Choroid plexus epithelial cell (primary cell): ENCODE measurements around the gene TRIP6.

Source experiments
- DNase-seq: peaks from one replicate; pipeline ENCODE4 v3.0.0-alpha.2; 2010; ENCODE audit warnings: low read depth
- H3K4me3 ChIP-seq: 2 replicates; pipeline ENCODE4 v1.5.1; 2011; ENCODE audit warnings: low read depth, mild to moderate bottlenecking, control low read depth, low read length, moderate library complexity
- TF ChIP-seq, protein P1 (sequence below): conservative IDR thresholded peaks from 2 replicates; pipeline ENCODE4 v1.5.1; 2011; ENCODE audit warnings: low read depth, mild to moderate bottlenecking, control low read depth, inconsistent platforms, low read length, moderate library complexity

The TRIP6 gene

DNA sequence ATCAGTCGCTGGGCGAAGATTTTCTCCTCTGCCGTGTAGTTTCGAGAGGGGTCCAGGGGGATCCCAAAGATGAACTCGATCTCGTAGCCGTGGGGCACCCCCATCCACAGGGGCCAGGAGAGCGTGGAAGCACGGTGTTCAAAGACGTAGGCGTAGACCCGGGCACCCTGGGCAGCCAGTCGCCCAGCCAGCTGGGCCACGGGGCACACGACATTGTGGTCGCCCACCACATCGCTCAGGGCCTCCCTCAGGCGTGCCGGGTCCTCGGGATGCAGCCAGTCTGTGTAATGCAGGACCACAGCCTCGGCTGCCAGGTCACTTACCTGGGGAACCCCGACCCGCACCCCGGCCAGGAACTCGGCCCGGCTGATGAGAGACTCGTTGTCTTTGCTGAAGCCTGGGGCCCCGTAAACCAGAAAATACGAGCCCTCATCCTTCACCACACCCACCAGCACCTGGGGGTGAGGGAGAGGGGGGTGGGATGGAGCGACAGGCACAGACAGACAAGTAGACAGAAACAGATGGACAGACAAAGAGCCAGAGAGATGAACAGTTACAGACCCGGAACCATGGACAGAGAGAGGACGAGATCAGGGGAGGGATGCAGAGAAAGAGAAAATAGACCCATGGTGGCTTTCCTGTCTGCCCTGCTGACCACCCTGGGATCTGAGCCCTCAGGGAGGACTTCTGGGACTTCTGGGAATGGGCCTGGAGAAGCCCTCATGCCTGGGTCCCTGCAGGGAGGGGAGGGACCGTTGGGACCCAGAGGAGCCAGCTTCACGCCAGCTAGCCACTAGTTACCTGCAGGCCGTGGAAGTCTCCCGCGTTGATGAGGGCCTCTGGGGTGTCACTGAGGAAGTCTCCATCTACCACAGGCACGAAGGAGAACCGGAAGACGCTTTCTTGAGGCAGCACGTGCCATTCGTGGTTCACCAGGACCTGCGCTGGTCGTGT is 25.5 kb downstream of the TRIP6 start:
- no peak for DNase-seq
- TF ChIP-seq, protein P1, sequence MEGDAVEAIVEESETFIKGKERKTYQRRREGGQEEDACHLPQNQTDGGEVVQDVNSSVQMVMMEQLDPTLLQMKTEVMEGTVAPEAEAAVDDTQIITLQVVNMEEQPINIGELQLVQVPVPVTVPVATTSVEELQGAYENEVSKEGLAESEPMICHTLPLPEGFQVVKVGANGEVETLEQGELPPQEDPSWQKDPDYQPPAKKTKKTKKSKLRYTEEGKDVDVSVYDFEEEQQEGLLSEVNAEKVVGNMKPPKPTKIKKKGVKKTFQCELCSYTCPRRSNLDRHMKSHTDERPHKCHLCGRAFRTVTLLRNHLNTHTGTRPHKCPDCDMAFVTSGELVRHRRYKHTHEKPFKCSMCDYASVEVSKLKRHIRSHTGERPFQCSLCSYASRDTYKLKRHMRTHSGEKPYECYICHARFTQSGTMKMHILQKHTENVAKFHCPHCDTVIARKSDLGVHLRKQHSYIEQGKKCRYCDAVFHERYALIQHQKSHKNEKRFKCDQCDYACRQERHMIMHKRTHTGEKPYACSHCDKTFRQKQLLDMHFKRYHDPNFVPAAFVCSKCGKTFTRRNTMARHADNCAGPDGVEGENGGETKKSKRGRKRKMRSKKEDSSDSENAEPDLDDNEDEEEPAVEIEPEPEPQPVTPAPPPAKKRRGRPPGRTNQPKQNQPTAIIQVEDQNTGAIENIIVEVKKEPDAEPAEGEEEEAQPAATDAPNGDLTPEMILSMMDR: no peak
- no peak overlapping the region for H3K4me3 ChIP-seq

DNA sequence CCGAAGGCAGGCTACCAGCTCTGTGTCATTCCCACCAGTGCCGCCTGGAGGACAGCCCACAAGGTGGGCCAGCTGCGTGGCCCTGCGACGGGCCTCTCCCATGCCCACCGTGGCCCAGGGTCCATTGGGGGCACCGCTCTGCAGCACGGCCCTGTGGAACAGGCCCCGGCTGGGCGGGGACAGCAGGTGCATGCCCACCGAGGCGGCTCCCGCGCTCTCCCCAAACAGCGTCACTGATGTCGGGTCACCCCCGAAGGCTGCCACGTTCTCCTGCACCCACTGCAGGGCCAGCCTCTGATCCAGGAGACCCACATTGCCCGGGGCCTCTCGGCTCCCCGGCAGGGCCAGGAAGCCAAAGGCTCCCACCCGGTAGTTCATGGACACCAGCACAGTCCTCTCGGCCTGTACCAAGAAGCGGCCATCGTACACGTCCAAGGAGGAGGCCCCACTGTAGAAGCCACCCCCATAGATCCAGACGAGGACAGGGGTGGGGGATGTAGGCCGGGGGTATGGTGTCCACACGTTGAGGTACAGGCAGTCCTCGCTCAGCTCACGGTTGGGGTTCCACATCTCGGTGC is 26.2 kb downstream of the TRIP6 start:
- TF ChIP-seq, protein P1: no peak
- DNase-seq: no peak
- no peak overlapping the region for H3K4me3 ChIP-seq

DNA sequence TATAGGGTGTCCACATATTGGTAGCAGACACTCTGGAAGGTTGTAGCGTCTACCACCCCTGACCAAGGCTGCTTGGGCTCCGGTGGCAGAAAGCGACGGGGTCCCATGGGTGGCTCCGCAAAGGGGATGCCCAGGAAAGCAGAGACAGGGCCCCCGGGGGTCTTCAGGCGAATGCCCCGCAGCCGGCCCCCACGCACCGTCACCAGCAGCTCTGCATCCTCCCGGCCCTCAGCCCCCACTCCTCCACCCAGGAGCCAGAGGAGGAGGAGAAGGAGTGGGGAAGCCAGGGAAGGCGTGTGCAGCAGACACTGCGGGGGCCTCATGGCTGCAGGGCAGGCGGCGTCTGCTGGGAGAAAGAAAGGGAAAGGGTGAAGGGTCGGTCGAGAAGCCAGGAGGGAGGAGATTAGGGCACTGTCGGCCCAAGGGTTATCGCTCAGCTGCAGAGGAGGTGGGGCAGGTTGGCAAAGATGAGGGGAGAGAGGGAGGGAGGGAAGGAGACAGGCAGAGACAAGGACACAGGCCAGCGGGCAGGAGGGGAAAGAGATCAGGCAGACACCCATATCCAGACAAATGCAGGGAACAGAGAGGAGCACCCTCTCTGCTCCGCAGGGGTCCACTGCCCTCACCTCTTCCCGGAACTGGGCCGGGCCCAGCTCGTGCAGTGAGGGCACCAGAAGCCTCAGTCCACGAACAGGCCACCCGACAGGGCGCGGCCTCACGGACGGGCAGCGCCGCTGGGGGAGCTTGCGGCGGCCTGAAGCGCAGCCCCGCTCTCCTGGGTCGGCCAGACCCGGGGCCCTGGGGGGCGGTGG is 26.9 kb downstream of the TRIP6 start:
- no peak overlapping the region for H3K4me3 ChIP-seq
- TF ChIP-seq, protein P1: no peak
- no peak for DNase-seq

DNA sequence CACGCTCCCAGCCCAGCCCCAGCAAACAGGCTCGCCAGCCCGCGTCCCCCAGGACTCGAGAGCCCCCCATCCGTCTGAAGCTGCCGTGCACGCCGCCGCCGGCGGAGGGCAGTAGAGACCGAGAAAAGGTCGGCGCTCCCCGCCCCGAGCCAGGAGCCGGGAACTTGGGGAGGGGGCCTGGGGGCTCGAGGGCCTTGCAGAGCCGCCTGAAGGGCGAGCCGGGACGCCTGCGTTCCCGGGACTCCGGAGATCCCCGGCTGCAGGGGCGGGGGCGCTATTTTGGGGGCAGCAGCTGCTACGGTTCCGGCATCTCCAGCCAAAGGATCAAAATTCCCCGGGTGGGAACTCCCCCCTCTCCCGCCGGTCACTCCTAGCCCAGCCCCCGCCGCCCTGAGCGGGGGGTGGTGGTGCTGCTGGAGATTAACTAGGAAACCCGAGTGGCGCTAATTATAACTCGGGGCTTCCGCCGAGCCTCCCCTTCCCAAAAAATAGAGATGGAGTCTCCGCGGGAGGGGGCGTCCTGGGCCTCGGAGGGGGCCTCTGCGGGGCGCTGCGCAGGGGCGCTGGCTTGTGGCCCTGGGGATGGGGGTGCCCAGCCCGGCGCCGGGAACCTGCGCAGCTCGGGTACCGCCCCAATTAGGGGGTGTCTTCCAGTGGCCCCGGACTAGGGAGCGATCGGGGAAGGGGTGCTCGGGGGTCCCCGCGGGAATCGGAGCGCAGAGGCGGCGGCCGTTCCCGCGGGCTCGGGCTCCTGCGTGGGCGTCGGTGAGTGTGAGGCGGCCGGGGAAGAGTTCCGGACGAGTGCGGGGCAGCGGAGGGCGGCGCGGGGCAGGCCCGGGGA is 27.9 kb downstream of the TRIP6 start:
- H3K4me3 ChIP-seq: peak overlapping the region; percentile 43
- DNase-seq: no peak
- TF ChIP-seq, protein P1: peak; percentile 79

DNA sequence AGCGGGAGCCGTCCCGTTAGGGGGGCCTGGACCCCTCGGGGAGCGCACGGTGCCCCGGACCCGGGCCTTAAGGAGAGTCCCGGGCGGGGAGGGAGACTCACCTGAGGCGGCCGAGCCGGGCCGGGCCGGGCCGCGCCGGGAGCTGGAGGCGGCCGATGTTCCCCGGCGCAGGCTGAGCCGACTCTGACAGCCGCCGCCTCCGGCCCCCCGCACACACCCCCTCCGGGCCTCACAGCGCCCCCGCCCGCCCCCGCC is 28.4 kb downstream of the TRIP6 start, which contains the start of gene ACHE:
Gene ACHE (minus strand): TSS at position 188 of the 255 bp plus-strand sequence. CDS start 1,656 bp downstream, outside the sequence.
- TF ChIP-seq, protein P1: no peak
- H3K4me3 ChIP-seq: peak within 1 kb of the TSS; percentile 43
- no peak for DNase-seq

DNA sequence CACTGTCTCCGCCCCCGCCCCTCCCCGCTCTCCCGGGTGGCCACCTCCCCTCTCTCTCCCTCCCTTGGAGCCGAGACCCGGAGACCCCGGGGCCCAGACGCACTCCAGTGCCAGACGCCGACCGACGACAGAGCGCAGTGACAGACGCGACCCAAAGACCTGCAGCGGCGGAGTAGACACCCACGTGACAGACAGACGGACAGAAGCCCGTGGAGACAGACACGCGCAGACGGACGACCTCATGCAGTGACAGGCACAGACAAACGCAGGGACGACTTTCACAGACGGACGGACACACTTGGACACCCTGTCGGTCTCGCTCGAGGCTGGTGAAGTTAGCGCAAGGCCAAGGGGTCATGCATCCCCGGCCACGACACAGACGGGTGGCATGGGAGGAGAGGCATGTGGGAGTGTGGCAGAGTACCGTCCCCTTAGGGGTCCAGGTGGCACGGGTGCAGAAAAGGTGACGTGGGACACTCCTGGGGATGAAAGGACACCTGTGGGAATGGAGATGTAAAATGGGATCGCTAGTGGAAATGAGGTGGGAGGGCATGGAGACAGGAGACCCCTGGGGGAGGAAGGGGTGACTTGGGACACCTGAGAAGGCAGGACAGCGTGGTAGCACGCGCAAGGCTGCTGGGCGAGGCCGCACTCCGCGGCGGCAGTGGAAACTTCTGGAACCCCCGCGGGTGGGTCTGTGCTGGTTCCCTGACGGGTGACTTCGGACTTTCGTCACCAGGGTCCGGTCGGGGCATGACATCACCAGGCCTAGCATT is 29.0 kb downstream of the TRIP6 start:
- DNase-seq: no peak
- peak overlapping the region; percentile 30 for H3K4me3 ChIP-seq

More for the DNA sequence above, 29.0 kb downstream of the TRIP6 start:
- TF ChIP-seq, protein P1: no peak
